ENCODE data around the gene TFB1M.
"Not testable (repeated sequence)": the region's sequence is repeated elsewhere in the genome, so short reads cannot be mapped to it uniquely, and the experiment has no call there.

The TFB1M gene

GRCh38 chr6:155234167-155234566 lies 80.1 kb downstream of the TFB1M start:
- DNase-seq, result no peak

GRCh38 chr6:155232848-155233247 lies 81.4 kb downstream of the TFB1M start:
- no peak for DNase-seq

DNA sequence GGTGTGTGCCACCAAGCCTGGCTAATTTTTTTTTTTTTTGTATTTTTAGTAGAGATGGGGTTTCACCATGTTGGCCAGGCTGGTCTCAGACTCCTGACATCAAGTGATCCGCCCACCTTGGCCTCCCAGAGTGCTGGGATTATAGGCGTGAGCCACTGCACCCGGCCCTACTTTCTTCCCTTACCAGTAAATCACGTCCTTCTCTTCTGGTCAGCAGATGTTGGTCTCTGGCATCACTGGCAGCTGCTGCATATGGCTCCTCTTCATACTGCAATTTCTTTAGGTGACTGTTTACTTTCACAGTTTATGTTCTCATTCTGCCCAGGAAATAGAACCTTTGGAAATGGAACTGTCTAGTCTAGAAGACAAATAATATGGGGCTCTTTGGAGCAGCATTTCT lies 83.3 kb downstream of the TFB1M start:
- not testable (repeated sequence) for DNase-seq

DNA sequence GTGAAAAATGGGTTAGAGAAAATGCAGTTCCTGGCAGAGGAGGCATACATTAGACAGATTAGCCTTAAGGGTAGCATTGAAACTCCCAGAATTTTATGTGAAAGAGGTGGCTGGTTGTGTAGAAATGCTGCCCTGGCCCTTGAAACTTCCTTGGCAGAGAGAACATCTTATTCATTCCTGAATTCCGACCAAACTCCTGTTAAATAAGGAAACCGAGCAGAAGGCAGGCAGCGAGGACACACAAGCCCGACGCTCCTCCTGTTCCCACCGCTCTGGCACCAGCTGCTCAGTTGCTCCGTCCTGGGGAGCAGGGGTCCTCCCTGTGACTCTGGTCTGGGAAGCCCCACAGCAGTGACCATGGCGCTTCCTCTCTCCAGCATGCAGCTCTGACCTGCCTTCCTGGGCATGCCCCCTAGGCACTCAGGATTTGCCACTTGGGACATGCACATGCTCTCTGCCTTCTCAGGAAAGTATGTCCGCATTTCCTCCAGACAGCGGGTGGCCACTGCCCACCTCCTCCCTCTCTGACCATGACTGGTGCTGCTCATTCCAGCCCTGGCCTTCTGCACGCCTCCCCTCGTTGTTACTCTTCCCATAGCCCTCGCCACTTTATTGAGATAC lies 85.6 kb downstream of the TFB1M start:
- DNase-seq, result no peak

DNA sequence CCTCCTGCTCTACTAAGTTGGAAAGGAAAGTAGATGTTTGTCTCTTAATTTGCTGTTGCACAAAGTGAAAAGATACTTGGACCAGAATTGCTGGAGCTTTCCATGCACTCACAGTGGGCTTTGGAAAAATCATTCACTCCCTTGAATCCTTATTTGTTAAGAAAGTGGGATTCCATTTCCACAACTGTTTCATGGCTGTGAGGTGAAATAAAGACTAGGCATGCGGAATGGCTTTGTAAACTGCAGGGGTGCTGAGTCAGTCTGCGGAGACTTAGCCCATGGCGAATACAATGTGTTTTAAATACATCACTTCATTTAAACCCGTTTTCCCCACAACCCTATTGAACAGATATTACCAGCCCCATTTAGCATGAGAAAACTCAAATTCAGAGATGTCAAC lies 87.2 kb downstream of the TFB1M start:
- no peak for DNase-seq

- peak; percentile 17 for DNase-seq
Observed at GRCh38 chr6:155224618-155225017, 89.7 kb downstream of the TFB1M start.

DNA sequence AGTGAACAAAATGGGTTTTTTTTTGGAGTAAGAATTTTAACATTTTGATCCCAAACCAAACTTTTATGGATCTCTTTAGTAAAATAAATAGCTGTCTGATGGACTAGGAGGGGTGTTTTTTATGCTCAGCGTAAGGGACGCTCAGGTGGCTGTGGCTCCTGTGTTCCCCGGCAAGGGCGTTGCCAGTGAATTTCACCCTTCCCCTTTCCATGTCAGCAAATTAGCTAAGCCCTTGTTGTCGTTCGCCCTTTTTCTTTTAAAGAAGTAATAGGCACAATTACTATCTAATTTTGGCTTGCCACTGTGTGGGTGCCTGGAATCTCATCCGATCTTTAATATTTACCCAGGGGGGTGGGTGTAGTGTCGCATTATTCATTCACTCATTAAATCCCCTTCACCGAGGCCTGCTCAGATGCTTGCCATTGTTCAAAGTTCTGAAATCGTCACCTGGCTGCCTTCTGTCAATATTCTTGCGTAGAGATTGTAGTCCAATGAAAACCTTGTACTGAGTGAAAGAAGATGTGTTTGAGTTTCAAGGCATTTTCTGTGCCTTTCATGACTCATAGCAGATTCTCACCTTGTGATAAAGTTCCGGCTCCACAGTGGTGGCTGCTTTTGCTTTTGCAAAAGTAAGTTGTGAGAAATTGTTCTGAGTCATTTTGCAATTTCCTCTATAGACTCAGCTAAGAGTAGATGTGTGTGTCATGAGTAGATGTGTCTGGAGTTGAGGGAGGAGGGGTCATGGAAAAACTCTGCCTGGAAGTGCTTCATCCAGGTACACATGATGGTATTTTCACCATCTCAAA lies 90.4 kb downstream of the TFB1M start:
- DNase-seq, result peak; percentile 92

GRCh38 chr6:155222506-155222905 lies 91.8 kb downstream of the TFB1M start:
- peak; percentile 73 for DNase-seq

DNA sequence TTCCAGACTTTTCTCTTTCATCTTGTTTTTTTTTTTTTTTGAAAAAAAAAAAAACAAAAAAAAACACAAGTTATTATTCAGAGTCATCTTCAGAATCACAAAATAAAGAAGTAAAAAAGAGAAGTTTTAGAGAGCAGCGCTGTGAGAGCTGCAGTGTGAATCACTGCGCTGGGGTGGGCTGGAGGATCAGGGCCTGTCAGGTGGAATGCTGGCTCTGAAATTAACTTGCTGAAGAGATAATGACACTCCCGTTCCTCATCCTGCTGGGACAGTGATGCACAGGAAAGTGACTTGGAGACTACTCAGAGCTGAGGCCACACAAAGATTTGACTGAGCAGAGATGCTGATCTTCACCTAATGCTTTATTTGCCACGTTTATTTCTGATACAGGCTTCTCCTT lies 93.2 kb downstream of the TFB1M start:
- DNase-seq, result peak; percentile 83

- no peak for DNase-seq
Observed at GRCh38 chr6:155219858-155220301, 94.4 kb downstream of the TFB1M start.

GRCh38 chr6:155219299-155219698 lies 95.0 kb downstream of the TFB1M start:
- no peak for DNase-seq

- not testable (repeated sequence) for DNase-seq
Observed at GRCh38 chr6:155218711-155219110, 95.6 kb downstream of the TFB1M start.

GRCh38 chr6:155216312-155217046 lies 97.8 kb downstream of the TFB1M start:
- no peak for DNase-seq

GRCh38 chr6:155215906-155216305 lies 98.4 kb downstream of the TFB1M start:
- DNase-seq, result no peak

DNA sequence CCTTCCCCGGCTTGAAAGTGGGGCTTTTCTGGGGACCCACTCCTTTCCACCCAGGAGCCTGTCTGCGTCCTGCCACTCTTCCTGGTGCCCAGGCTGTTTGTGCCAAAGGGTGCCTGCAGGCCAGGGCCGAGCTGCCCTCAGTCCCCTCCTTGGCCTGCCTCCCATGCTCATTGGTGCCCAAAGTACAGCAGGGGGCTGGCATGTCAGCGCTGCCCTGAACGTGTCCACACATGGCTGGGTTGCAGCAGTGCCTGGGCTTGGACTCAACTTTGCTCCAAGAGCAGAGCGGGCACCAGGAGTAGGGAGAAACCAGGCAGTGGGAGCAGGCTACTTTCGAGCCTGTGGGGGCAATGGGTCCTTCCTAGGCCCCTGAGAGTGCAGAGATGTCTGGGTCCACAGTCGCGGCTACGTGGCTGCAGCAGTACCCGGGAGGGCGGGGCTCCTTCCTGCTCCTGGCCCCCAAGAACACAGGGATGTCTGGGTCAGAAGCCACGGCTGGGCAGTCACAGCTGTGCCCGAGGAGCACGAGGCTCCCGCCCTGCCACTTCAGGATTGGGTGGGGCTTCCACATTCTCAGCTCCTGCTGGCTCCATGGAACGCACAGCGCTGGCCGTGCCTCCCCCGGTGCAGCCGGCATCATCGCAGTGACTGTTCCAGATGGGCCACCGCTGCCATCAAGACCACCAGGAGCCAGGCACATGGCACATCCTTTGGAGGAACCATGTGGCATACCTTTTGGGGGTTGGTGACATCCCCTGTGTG lies 100.5 kb downstream of the TFB1M start:
- no peak for DNase-seq

DNA sequence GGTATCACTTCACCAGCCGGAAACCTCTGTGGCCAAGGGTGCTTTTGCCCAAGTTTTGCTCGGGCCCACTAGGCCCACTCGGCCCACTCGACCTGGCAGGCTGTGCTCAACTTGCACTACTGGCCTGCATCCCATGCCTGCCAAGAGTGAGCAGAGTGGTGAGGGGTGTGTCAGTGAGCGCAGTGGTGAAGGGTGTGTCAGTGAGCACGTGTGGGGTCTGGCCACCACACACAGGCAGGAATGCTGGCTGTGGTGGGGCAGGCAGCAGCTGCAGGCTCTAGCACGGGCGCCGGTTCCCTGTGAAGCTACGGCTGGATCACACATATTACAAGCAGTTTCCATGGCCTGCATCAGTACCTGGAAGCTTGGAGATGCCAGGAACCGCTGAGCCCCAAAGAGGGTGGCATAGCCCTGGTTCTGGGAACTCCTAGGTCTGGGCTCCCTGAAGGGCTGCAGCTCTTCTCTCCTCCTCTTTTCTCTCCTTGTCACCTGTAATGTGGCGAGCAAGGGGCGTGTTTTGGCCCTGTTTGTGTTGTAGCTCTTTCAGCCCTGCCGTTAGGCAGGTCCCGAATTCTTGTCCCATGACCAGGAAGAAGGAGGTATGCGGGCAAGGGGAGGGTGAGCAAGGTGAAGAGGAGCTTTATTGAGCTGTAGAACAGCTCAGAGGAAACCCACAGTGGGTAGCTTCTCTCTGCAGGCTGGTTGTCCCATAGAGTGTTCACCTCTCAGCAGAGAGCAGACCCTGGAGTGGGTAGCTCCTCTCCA lies 101.5 kb downstream of the TFB1M start:
- DNase-seq, result no peak

- no peak for DNase-seq
Observed at GRCh38 chr6:155212106-155212505, 102.2 kb downstream of the TFB1M start.

DNA sequence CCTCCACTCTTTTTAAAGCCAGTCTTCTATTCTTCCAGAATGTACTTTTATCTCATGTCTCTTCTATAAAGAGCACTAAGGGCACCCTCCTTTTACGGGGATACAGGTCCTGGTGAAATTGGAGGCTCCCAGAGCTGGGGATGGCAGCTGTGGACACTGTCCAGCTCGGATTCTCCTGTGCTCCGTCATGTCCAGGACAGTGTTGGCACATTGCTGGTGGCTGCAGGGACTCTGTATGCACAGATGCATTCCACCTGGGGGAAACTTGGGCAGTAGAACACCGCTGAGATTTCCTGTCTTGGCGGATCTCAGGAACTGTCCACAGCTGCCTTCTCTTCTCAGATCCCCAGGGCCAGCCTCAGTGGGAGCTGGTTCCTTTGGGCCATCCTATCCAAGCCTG lies 107.1 kb downstream of the TFB1M start:
- DNase-seq, result no peak

Data from inflammatory macrophage treated with lipopolysaccharide for 4 hours (primary cell).